Measurements from ENCODE around the gene ADGRF5. TPM values are rescaled to one million over a fixed set of nuclear protein-coding genes. Genes with fewer than 3 reads are reported as not detected.

The ADGRF5 gene
- total RNA-seq, 2 experiments from 2014 or later = not detected

GRCh38 chr6:46949632-46950280, 28.0 kb upstream of the ADGRF5 start:
- H3K36me3 Mint-ChIP-seq (ENCODE audit: low read depth) = no peaks in the 10 kb centered on the region
- H3K4me1 Mint-ChIP-seq (ENCODE audit: low read depth) = no peaks in the 10 kb centered on the region
- intact Hi-C loops (cut with micrococcal nuclease) = no loop called here
- H3K4me3 Mint-ChIP-seq = no peak overlapping the region
- H3K27ac Mint-ChIP-seq = no peak overlapping the region
- H3K9me3 Mint-ChIP-seq = no peaks in the 10 kb centered on the region
- peaks cover 11% of the 10 kb centered on the region for H3K27me3 Mint-ChIP-seq (ENCODE audit: low read depth)
- CTCF ChIA-PET = no interaction called here
- no peak for DNase-seq

GRCh38 chr6:46948699-46949098, 27.0 kb upstream of the ADGRF5 start:
- CTCF ChIA-PET = no interaction called here
- DNase-seq = no peak
- Mint-ChIP-seq H3K9me3 (no peaks in the 10 kb centered on the region), H3K27ac (no peak overlapping the region), H3K4me1 (ENCODE audit: low read depth) (no peaks in the 10 kb centered on the region), H3K27me3 (ENCODE audit: low read depth) (peaks cover 3% of the 10 kb centered on the region), H3K4me3 (no peak overlapping the region), H3K36me3 (ENCODE audit: low read depth) (no peaks in the 10 kb centered on the region)
- intact Hi-C loops (cut with micrococcal nuclease) = no loop called here

- Mint-ChIP-seq H3K9me3 (no peaks in the 10 kb centered on the region), H3K36me3 (ENCODE audit: low read depth) (no peaks in the 10 kb centered on the region), H3K4me1 (ENCODE audit: low read depth) (no peaks in the 10 kb centered on the region), H3K27me3 (ENCODE audit: low read depth) (peaks cover 2% of the 10 kb centered on the region), H3K27ac (no peak overlapping the region), H3K4me3 (no peak overlapping the region)
- DNase-seq = no peak
- intact Hi-C loops (cut with micrococcal nuclease) = no loop called here
- CTCF ChIA-PET = no interaction called here
Measured at GRCh38 chr6:46947497-46947896, 25.8 kb upstream of the ADGRF5 start.

- DNase-seq = no peak
- no peak overlapping the region for H3K27ac Mint-ChIP-seq
- H3K9me3 Mint-ChIP-seq = no peaks in the 10 kb centered on the region
- H3K4me3 Mint-ChIP-seq = no peak overlapping the region
- H3K4me1 Mint-ChIP-seq (ENCODE audit: low read depth) = no peaks in the 10 kb centered on the region
- intact Hi-C loops (cut with micrococcal nuclease) = no loop called here
- H3K27me3 Mint-ChIP-seq (ENCODE audit: low read depth) = peaks cover 11% of the 10 kb centered on the region
- CTCF ChIA-PET = no interaction called here
- H3K36me3 Mint-ChIP-seq (ENCODE audit: low read depth) = no peaks in the 10 kb centered on the region
Measured at GRCh38 chr6:46940433-46941226, 18.9 kb upstream of the ADGRF5 start.

GRCh38 chr6:46937642-46938041, 15.9 kb upstream of the ADGRF5 start:
- Mint-ChIP-seq H3K27ac (no peak overlapping the region), H3K36me3 (ENCODE audit: low read depth) (no peaks in the 10 kb centered on the region), H3K9me3 (no peaks in the 10 kb centered on the region), H3K4me1 (ENCODE audit: low read depth) (no peaks in the 10 kb centered on the region), H3K4me3 (no peak overlapping the region), H3K27me3 (ENCODE audit: low read depth) (peaks cover 14% of the 10 kb centered on the region)
- CTCF ChIA-PET = no interaction called here
- intact Hi-C loops (cut with micrococcal nuclease) = no loop called here
- DNase-seq = no peak

- Mint-ChIP-seq H3K36me3 (ENCODE audit: low read depth) (no peaks in the 10 kb centered on the region), H3K27me3 (ENCODE audit: low read depth) (peaks cover 13% of the 10 kb centered on the region), H3K9me3 (no peaks in the 10 kb centered on the region), H3K4me1 (ENCODE audit: low read depth) (no peaks in the 10 kb centered on the region), H3K4me3 (no peak overlapping the region), H3K27ac (no peak overlapping the region)
- DNase-seq = no peak
- intact Hi-C loops (cut with micrococcal nuclease) = no loop called here
- CTCF ChIA-PET = no interaction called here
Measured at GRCh38 chr6:46935687-46936086, 13.9 kb upstream of the ADGRF5 start.

GRCh38 chr6:46933751-46934150, 12.0 kb upstream of the ADGRF5 start:
- CTCF ChIA-PET = no interaction called here
- no peak overlapping the region for H3K27ac Mint-ChIP-seq

GRCh38 chr6:46932526-46933319, 11.0 kb upstream of the ADGRF5 start:
- Mint-ChIP-seq H3K9me3 (no peaks in the 10 kb centered on the region), H3K4me1 (ENCODE audit: low read depth) (no peaks in the 10 kb centered on the region), H3K36me3 (ENCODE audit: low read depth) (no peaks in the 10 kb centered on the region), H3K27me3 (ENCODE audit: low read depth) (peaks cover 11% of the 10 kb centered on the region), H3K4me3 (no peak overlapping the region), H3K27ac (no peak overlapping the region)
- intact Hi-C loops (cut with micrococcal nuclease) = no loop called here
- CTCF ChIA-PET = no interaction called here
- no peak for DNase-seq

More at GRCh38 chr6:46933751-46934150, 12.0 kb upstream of the ADGRF5 start:
- peaks cover 13% of the 10 kb centered on the region for H3K27me3 Mint-ChIP-seq (ENCODE audit: low read depth)
- no peak overlapping the region for H3K4me3 Mint-ChIP-seq
- H3K9me3 Mint-ChIP-seq = no peaks in the 10 kb centered on the region
- no peaks in the 10 kb centered on the region for H3K36me3 Mint-ChIP-seq (ENCODE audit: low read depth)
- no peak for DNase-seq
- no peaks in the 10 kb centered on the region for H3K4me1 Mint-ChIP-seq (ENCODE audit: low read depth)
- intact Hi-C loops (cut with micrococcal nuclease) = no loop called here

- H3K4me1 Mint-ChIP-seq (ENCODE audit: low read depth) = no peaks in the 10 kb centered on the region
- no peaks in the 10 kb centered on the region for H3K9me3 Mint-ChIP-seq
- DNase-seq = no peak
- H3K27ac Mint-ChIP-seq = no peak overlapping the region
- no peak overlapping the region for H3K4me3 Mint-ChIP-seq
- intact Hi-C loops (cut with micrococcal nuclease) = no loop called here
- H3K36me3 Mint-ChIP-seq (ENCODE audit: low read depth) = no peaks in the 10 kb centered on the region
- peaks cover 6% of the 10 kb centered on the region for H3K27me3 Mint-ChIP-seq (ENCODE audit: low read depth)
- CTCF ChIA-PET = no interaction called here
Measured at GRCh38 chr6:46931416-46931815, 9.7 kb upstream of the ADGRF5 start.

- peaks cover 4% of the 10 kb centered on the region for H3K27me3 Mint-ChIP-seq (ENCODE audit: low read depth)
- H3K9me3 Mint-ChIP-seq = no peaks in the 10 kb centered on the region
- no peaks in the 10 kb centered on the region for H3K36me3 Mint-ChIP-seq (ENCODE audit: low read depth)
- H3K4me1 Mint-ChIP-seq (ENCODE audit: low read depth) = no peaks in the 10 kb centered on the region
- no peak overlapping the region for H3K4me3 Mint-ChIP-seq
- no peak overlapping the region for H3K27ac Mint-ChIP-seq
- CTCF ChIA-PET = no interaction called here
- no peak for DNase-seq
- intact Hi-C loops (cut with micrococcal nuclease) = no loop called here
Measured at GRCh38 chr6:46930331-46930730, 8.6 kb upstream of the ADGRF5 start.

- intact Hi-C loops (cut with micrococcal nuclease) = no loop called here
- DNase-seq = no peak
- H3K27ac Mint-ChIP-seq = no peak overlapping the region
- no peaks in the 10 kb centered on the region for H3K9me3 Mint-ChIP-seq
- H3K4me3 Mint-ChIP-seq = no peak overlapping the region
- no peaks in the 10 kb centered on the region for H3K36me3 Mint-ChIP-seq (ENCODE audit: low read depth)
- CTCF ChIA-PET = no interaction called here
- no peaks in the 10 kb centered on the region for H3K27me3 Mint-ChIP-seq (ENCODE audit: low read depth)
- no peaks in the 10 kb centered on the region for H3K4me1 Mint-ChIP-seq (ENCODE audit: low read depth)
Measured at GRCh38 chr6:46927066-46927465, 5.3 kb upstream of the ADGRF5 start.

- Mint-ChIP-seq H3K9me3 (no peaks in the 10 kb centered on the region), H3K4me1 (ENCODE audit: low read depth) (no peaks in the 10 kb centered on the region), H3K4me3 (no peak overlapping the region), H3K27me3 (ENCODE audit: low read depth) (no peaks in the 10 kb centered on the region), H3K27ac (no peak overlapping the region), H3K36me3 (ENCODE audit: low read depth) (no peaks in the 10 kb centered on the region)
- DNase-seq = no peak
- CTCF ChIA-PET = no interaction called here
- intact Hi-C loops (cut with micrococcal nuclease) = no loop called here
Measured at GRCh38 chr6:46926481-46926880, 4.7 kb upstream of the ADGRF5 start.
